HEK293 (cell line): Measurements from ENCODE around the gene SLC44A5.

ENCODE experiments used
- CTCF ChIA-PET: fragments of 350-600 bp; formaldehyde crosslinking; extraction: SDS; loops from one replicate; lab custom pipeline; 2021; ENCODE audit warnings: antibody characterized with exemption; lab: Yijun Ruan, JAX
- POLR2A ChIA-PET: fragments of 300-600 bp; formaldehyde crosslinking; extraction: SDS; loops from one replicate; lab custom pipeline; 2020; ENCODE audit warnings: antibody characterized with exemption, inconsistent platforms; lab: Yijun Ruan, JAX
- H3K27ac ChIP-seq: fragments of 200-500 bp; sonication (Bioruptor generic); 2 replicates; pipeline ENCODE4 v1.5.1; 2014; ENCODE audit warnings: low read depth, low read length, control low read depth, inconsistent platforms; ENCODE audit errors: extremely low read depth
- H3K36me3 ChIP-seq, 2 experiments: fragments of 200-500 bp in 1 of 2; sonication (Bioruptor generic) in 1 of 2; 1 replicate in 1 of 2; 2 replicates in 1 of 2; pipeline ENCODE4 v1.5.1; 2014 to 2017; ENCODE audit warnings: inconsistent platforms in 2 of 2, low read length in 2 of 2; ENCODE audit not compliant: control insufficient read depth in 2 of 2, insufficient read depth in 1 of 2
- H3K4me1 ChIP-seq: fragments of 200-500 bp; sonication (Bioruptor generic); 2 replicates; pipeline ENCODE4 v1.5.1; 2014; ENCODE audit warnings: mild to moderate bottlenecking, low read length, inconsistent platforms; ENCODE audit not compliant: control insufficient read depth, insufficient read depth
- H3K4me3 ChIP-seq: 2 replicates; pipeline ENCODE4 v1.5.1; 2011; ENCODE audit warnings: low read depth, mild to moderate bottlenecking, control low read depth, low read length, moderate library complexity
- H3K9me3 ChIP-seq: fragments of 200-500 bp; sonication (Bioruptor generic); 2 replicates; pipeline ENCODE4 v1.5.1; 2014; ENCODE audit warnings: low read depth, low read length, inconsistent platforms; ENCODE audit not compliant: control insufficient read depth, insufficient read depth
- ATF2 ChIP-seq: fragments of 450-650 bp; formaldehyde crosslinking; IDR thresholded peaks from 2 replicates; pipeline ENCODE4 v1.5.1; 2016; ENCODE audit warnings: missing biosample characterization, missing genetic modification characterization, low read depth
- CTCF ChIP-seq: fragments of 450-650 bp; formaldehyde crosslinking; IDR thresholded peaks from 2 replicates; pipeline ENCODE4 v1.5.1; 2016; ENCODE audit warnings: missing biosample characterization, missing genetic modification characterization
- FEZF1 ChIP-seq: fragments of 450-650 bp; formaldehyde crosslinking; IDR thresholded peaks from 2 replicates; pipeline ENCODE4 v1.5.1; 2016; ENCODE audit warnings: missing biosample characterization, missing genetic modification characterization
- HOXA7 ChIP-seq: sonication (generic); formaldehyde crosslinking; IDR thresholded peaks from 2 replicates; pipeline ENCODE4 v1.8.1; 2022; ENCODE audit warnings: missing genetic modification reagents, borderline replicate concordance
- IKZF3 ChIP-seq: fragments of 450-650 bp; IDR thresholded peaks from 2 replicates; pipeline ENCODE4 v1.5.0; 2018; ENCODE audit warnings: missing biosample characterization, mild to moderate bottlenecking, missing genetic modification characterization, moderate library complexity
- MZF1 ChIP-seq: fragments of 450-650 bp; formaldehyde crosslinking; IDR thresholded peaks from 2 replicates; pipeline ENCODE4 v1.5.1; 2017; ENCODE audit warnings: missing biosample characterization, missing genetic modification characterization, borderline replicate concordance
- PBX3 ChIP-seq: sonication (generic); formaldehyde crosslinking; IDR thresholded peaks from 2 replicates; pipeline ENCODE4 v1.8.1; 2022; ENCODE audit warnings: mild to moderate bottlenecking, moderate library complexity, missing genetic modification reagents
- PRDM1 ChIP-seq: fragments of 450-650 bp; formaldehyde crosslinking; IDR thresholded peaks from 2 replicates; pipeline ENCODE4; 2016; ENCODE audit warnings: missing biosample characterization, missing genetic modification characterization
- PRDM6 ChIP-seq: fragments of 450-650 bp; formaldehyde crosslinking; IDR thresholded peaks from 2 replicates; pipeline ENCODE4 v1.5.1; 2017; ENCODE audit warnings: missing biosample characterization, missing genetic modification characterization
- SALL2 ChIP-seq: fragments of 450-650 bp; formaldehyde crosslinking; IDR thresholded peaks from 2 replicates; pipeline ENCODE4 v1.5.0; 2017; ENCODE audit warnings: missing biosample characterization, mild to moderate bottlenecking, missing genetic modification characterization, borderline replicate concordance
- YY1 ChIP-seq: fragments of 450-650 bp; formaldehyde crosslinking; IDR thresholded peaks from 2 replicates; pipeline ENCODE4 v1.5.1; 2018; ENCODE audit warnings: missing biosample characterization, missing genetic modification characterization
- ZFP69B ChIP-seq: fragments of 450-650 bp; formaldehyde crosslinking; IDR thresholded peaks from 2 replicates; pipeline ENCODE4 v1.5.1; 2016; ENCODE audit warnings: missing biosample characterization, missing genetic modification characterization
- ZNF146 ChIP-seq: fragments of 450-650 bp; formaldehyde crosslinking; IDR thresholded peaks from 2 replicates; pipeline ENCODE4 v1.5.1; 2016; ENCODE audit warnings: missing biosample characterization, missing genetic modification characterization
- ZNF184 ChIP-seq: fragments of 450-650 bp; IDR thresholded peaks from 2 replicates; pipeline ENCODE4 v1.5.1; 2018; ENCODE audit warnings: missing biosample characterization, mild to moderate bottlenecking, missing genetic modification characterization
- ZNF26 ChIP-seq: fragments of 450-650 bp; formaldehyde crosslinking; IDR thresholded peaks from 2 replicates; pipeline ENCODE4 v1.5.1; 2016; ENCODE audit warnings: missing biosample characterization, missing genetic modification characterization
- ZNF398 ChIP-seq: fragments of 450-650 bp; formaldehyde crosslinking; IDR thresholded peaks from 2 replicates; pipeline ENCODE4 v1.5.1; 2017; ENCODE audit warnings: missing biosample characterization, missing genetic modification characterization
- ZNF404 ChIP-seq: fragments of 450-650 bp; formaldehyde crosslinking; IDR thresholded peaks from 2 replicates; pipeline ENCODE4 v1.5.1; 2017; ENCODE audit warnings: missing biosample characterization, missing genetic modification characterization
- ZNF549 ChIP-seq: fragments of 450-650 bp; IDR thresholded peaks from 2 replicates; pipeline ENCODE4 v1.5.1; 2018; ENCODE audit warnings: missing biosample characterization, missing genetic modification characterization, mild to moderate bottlenecking, inconsistent platforms, moderate library complexity
- ZNF600 ChIP-seq: fragments of 450-650 bp; formaldehyde crosslinking; IDR thresholded peaks from 2 replicates; pipeline ENCODE4 v1.5.1; 2016; ENCODE audit warnings: missing biosample characterization, missing genetic modification characterization
- ZNF639 ChIP-seq: fragments of 450-650 bp; formaldehyde crosslinking; IDR thresholded peaks from 2 replicates; pipeline ENCODE4 v1.5.1; 2016; ENCODE audit warnings: missing biosample characterization, missing genetic modification characterization

The SLC44A5 gene

GRCh38 chr1:75274920-75275506, 335.9 kb downstream of the SLC44A5 start:
- Histone ChIP-seq H3K4me1 (no peaks in the 10 kb centered on the region), H3K4me3 (no peak overlapping the region), H3K27ac (no peak overlapping the region), H3K9me3 (no peaks in the 10 kb centered on the region), H3K36me3 (peaks cover 0 to 32% of the 10 kb centered on the region in 2 experiments; a peak in 1 of 3 replicates)
- ChIA-PET CTCF (interaction anchor here (0.5 to 3.8 kb wide), 4 partner anchors 9 to 355 kb away, joined by 3 to 26 read pairs (median 3); no protein-coding TSS in a partner anchor), POLR2A (no interaction called here)
- TF ChIP-seq ATF2 (0 out of 2 replicates have a peak, but pooled peaks have one; percentile 34), PRDM6 (0 out of 2 replicates have a peak, but pooled peaks have one; percentile 23), ZNF26 (tag by site-specific recombination) (no peak), ZFP69B (tag by site-specific recombination) (no peak), YY1 (tag by site-specific recombination) (no peak), FEZF1 (no peak)

GRCh38 chr1:75273110-75273509, 337.8 kb downstream of the SLC44A5 start:
- ChIA-PET CTCF (no interaction called here), POLR2A (no interaction called here)
- TF ChIP-seq IKZF3 (tag by site-specific recombination) (no peak), SALL2 (no peak), ZNF639 (no peak), ZNF600 (tag by site-specific recombination) (no peak), ZNF549 (tag by site-specific recombination) (no peak)

GRCh38 chr1:75265792-75266191, 345.1 kb downstream of the SLC44A5 start:
- no peaks in the 10 kb centered on the region; a peak in 1 of 3 replicates for H3K36me3 ChIP-seq
- POLR2A ChIA-PET, result interaction anchor here (1.0 kb wide), 1 partner anchor 349 kb away, joined by 3 read pairs; no protein-coding TSS in a partner anchor
- H3K27ac ChIP-seq, result no peak overlapping the region
- H3K4me1 ChIP-seq, result no peaks in the 10 kb centered on the region
- H3K9me3 ChIP-seq, result no peaks in the 10 kb centered on the region
- H3K4me3 ChIP-seq, result no peak overlapping the region
- CTCF ChIA-PET, result interaction anchor here (0.6 to 3.6 kb wide), 23 partner anchors 8 to 371 kb away, joined by 3 to 27 read pairs (median 4); no protein-coding TSS in a partner anchor
- peak; percentile 35; the same call in 1 of the 2 replicates for TF ChIP-seq CTCF (tag by site-specific recombination)
- TF ChIP-seq ZNF404 (tag by site-specific recombination), result no peak
- no peak for TF ChIP-seq MZF1 (tag by site-specific recombination)
- peak; percentile 97 for TF ChIP-seq PRDM1 (tag by site-specific recombination)
- peak; percentile 20; the same call in 1 of the 2 replicates for TF ChIP-seq FEZF1
- no peak for TF ChIP-seq ZNF184 (tag by site-specific recombination)
- no peak for TF ChIP-seq ZNF146 (tag by site-specific recombination)
- TF ChIP-seq HOXA7 (CRISPR knock-in tag), result no peak
- TF ChIP-seq ZNF398 (tag by site-specific recombination), result no peak
- no peak for TF ChIP-seq PBX3 (CRISPR knock-in tag)

More at GRCh38 chr1:75273110-75273509, 337.8 kb downstream of the SLC44A5 start:
- H3K4me3 ChIP-seq, result no peak overlapping the region
- no peak overlapping the region for H3K27ac ChIP-seq
- H3K4me1 ChIP-seq, result no peaks in the 10 kb centered on the region
- no peaks in the 10 kb centered on the region for H3K9me3 ChIP-seq
- H3K36me3 ChIP-seq, result peaks cover 0 to 32% of the 10 kb centered on the region in 2 experiments; a peak in 2 of 3 replicates
